GM12873 (cell line): ENCODE measurements around the gene ATP9B.

ENCODE experiments used
- TF ChIP-seq, protein P1 (sequence below): IDR thresholded peaks from 2 replicates; pipeline ENCODE4 v1.5.1; 2012; ENCODE audit warnings: low read depth, mild to moderate bottlenecking, moderate library complexity, low read length, control low read depth; ENCODE audit not compliant: insufficient read depth; ENCODE audit errors: missing control alignments

Gene ATP9B

DNA sequence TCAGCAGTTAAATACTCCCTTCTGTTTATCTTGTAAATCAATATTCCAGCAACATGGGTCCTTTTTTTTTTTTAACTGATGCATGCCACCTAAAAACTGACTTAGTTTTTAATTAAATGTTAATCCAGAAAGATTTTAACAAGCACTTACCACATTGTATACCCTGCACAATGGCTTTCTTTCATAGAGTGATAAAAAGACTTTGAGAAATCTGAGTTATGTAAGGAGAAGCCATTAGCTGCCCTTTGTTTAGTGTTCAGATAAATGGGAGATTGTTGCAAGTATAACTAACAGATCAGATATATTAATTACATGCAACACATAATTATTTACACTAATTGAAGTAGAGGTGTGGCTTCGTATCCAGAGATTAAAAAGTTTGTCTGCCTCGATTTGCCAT, 303.8 kb downstream of the ATP9B start:
- TF ChIP-seq, protein P1, sequence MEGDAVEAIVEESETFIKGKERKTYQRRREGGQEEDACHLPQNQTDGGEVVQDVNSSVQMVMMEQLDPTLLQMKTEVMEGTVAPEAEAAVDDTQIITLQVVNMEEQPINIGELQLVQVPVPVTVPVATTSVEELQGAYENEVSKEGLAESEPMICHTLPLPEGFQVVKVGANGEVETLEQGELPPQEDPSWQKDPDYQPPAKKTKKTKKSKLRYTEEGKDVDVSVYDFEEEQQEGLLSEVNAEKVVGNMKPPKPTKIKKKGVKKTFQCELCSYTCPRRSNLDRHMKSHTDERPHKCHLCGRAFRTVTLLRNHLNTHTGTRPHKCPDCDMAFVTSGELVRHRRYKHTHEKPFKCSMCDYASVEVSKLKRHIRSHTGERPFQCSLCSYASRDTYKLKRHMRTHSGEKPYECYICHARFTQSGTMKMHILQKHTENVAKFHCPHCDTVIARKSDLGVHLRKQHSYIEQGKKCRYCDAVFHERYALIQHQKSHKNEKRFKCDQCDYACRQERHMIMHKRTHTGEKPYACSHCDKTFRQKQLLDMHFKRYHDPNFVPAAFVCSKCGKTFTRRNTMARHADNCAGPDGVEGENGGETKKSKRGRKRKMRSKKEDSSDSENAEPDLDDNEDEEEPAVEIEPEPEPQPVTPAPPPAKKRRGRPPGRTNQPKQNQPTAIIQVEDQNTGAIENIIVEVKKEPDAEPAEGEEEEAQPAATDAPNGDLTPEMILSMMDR = no peak

DNA sequence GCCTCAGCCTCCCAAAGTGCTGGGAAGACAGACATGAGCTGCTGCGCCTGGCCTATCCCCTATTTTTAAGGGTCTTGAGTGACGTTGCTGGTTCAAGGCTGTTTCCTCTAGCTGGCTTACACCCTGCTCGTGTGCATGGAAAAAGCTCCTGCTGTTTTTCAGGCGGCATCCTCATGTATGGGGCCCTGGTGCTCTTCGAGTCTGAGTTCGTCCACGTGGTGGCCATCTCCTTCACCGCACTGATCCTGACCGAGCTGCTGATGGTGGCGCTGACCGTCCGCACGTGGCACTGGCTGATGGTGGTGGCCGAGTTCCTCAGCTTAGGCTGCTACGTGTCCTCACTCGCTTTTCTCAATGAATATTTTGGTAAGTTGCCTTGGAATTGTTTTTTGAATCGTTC, 304.5 kb downstream of the ATP9B start:
- TF ChIP-seq, protein P1 = no peak

DNA sequence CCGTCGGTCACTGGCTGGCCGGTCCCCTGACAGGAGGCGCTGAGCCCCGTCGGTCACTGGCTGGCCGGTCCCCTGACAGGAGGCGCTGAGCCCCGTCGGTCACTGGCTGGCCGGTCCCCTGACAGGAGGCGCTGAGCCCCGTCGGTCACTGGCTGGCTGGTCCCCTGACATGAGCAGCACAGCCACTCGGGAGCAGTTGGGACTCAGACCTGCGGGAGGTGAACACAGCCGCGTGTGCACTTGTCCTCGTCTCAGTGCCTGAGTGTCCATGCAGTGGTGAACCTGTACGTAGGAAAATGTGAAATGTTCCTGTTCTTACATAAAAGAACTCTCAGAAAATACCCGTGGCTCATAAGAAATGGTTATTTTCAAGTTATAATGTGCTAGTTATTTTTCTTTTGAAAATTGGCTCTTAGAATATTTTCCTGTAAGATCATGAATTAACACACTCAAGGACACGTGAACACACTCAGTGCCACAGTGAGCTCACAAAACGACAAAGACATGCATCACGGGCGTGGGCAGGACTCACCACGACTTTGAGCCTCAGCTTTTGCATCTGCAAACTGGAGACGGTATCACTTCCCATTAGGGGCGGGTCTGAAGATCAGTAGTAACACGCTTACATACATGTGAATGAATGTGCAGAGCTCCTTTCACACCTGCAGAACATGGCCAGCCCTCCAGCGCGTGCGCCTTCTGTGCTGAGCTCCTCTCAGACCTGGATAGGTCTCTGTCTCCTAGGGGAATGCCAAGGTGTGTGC, 305.4 kb downstream of the ATP9B start:
- TF ChIP-seq, protein P1 = no peak

DNA sequence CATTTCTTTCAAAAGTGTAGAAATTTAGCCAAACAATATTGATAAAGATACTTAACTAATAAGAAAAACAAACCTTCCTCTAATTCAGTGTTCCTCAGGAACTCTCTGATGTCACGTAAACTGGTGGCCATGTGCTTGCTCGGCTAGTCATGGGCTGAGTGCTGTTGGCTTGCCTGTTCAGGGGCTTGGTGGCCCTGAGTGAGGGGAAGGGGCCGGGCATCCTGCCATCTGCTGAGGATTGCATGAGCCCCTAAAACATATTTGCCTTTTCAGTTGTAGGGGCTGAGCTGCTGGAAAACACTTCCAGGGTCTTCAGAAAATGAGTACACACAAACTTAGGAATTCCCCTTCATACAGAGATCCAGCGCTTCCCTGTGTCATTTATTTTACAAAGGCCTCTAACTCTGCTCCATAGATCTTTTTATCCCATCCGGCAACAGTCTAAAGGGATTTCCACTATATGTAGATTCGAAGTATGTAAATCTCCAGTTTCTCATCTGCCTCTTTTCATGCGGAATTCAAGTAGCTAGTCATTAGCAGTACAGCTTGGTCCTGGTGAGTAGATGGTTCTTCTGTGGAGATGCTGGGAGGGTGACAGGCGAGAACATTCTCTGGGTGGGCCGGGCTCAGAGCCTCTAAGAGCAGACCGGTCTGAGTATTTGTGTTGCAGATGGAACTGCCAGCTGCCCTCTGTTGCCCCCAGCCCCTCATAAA, 306.4 kb downstream of the ATP9B start:
- TF ChIP-seq, protein P1 = no peak

DNA sequence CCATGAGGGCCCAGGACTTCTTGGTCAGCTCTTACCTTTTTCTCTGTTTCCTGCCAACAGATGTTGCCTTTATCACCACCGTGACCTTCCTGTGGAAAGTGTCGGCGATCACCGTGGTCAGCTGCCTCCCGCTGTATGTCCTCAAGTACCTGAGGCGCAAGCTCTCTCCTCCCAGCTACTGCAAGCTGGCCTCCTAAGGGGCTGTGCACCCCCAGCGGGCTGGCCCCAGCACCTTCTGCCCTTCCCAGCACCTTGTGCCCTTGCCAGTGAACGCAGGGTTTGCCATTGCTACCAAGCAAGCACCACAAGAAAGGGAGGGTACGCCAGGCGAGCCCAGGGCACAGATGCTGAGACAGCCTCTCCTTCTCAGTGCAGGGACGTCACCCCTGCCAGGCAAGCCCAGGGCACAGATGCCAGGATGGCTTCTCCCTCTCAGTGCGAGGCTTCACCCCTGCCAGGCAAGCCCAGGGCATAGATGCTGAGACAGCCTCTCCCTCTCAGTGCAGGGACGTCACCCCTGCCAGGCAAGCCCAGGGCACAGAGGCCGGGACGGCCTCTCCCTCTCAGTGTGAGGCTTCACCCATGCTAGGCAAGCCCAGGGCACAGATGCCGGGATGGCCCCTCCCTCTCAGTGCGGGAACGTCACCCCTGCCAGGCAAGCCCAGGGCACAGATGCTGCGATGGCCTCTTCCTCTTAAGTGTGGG, 308.1 kb downstream of the ATP9B start:
- TF ChIP-seq, protein P1 = no peak

DNA sequence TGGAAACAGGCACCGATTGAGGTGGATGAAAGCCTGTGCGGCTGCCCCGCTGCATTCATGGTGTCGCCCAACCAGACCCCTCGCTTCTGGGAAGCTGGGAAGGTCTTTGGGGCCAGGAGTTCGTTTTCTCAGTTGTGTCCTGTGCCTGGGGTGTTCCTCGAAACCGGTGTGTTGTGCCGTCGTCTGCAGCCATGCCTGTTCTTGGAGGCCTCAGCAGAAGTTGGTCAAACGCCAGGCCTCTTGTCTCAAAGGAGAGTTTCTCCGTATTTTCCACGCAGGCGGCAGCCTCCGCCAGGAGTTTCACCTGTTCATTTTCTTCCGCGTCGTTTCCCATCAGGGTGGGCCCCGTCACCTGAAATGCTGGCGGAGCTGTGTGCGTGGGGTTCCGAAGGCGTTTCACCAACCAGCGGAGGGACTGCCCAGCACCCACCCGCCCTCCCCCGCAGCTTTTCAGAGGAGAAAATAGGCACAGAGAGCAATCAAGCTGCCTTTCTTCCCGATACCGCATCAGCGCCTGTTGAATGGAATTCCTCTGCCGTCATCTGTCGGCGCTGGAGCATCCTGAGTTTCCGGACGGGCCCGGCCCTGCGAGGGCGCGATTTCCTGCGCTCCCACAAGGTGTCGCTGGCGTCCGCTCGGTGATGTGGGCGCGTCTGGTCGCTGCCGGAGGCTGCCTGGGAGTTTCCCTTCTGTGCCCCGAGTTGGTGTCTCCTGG, 309.5 kb downstream of the ATP9B start:
- TF ChIP-seq, protein P1 = peak; percentile 97

DNA sequence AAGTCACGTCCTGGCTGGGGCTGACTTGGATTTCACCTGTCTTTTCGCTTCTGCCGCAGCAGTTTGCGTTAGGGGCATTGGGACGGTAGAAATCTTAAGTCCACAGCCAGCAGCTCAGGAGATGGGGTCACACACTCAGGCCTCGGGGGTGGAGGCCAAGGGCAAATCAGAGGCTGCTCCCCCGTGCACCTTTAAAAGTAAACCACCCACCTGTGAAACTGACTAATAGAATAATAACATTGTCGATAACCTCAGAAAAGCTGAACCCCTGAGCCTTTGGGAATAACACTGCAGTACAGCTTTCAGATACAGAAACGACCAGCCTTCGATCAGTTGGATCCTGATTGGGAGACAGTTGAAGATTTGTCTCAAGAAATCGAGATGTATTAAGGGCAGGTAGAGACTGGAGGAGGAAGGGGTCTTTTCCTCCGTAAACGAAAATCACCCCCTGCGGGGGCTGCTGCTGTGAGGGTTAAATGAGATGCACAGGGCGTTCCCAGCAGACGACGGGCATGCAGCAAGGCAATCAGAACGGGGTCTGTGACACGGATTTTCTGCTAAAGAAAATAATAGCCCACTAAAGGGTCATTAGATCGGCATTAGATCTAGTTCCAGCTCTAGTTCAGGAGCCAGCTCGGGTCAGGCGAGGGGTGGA, 310.2 kb downstream of the ATP9B start:
- TF ChIP-seq, protein P1 = no peak
